DMS153 treated with DMSO at 0.1 percent for 48 hours (cell line): ENCODE results near the gene SYNGR1.
"Not testable (repeated sequence)": the region's sequence is repeated elsewhere in the genome, so short reads cannot be mapped to it uniquely, and the experiment has no call there.

Source experiments
- DNase-seq: peaks from one replicate; lab custom pipeline; 2025; ENCODE audit not compliant: unreplicated experiment; lab: John Stamatoyannopoulos, UW

The SYNGR1 gene

GRCh38 chr22:39316440-39317083 lies 33.2 kb upstream of the SYNGR1 start:
- peak; percentile 37 for DNase-seq

GRCh38 chr22:39317084-39317774 lies 32.6 kb upstream of the SYNGR1 start:
- DNase-seq = no peak

GRCh38 chr22:39317775-39318506 lies 31.9 kb upstream of the SYNGR1 start:
- no peak for DNase-seq

DNA sequence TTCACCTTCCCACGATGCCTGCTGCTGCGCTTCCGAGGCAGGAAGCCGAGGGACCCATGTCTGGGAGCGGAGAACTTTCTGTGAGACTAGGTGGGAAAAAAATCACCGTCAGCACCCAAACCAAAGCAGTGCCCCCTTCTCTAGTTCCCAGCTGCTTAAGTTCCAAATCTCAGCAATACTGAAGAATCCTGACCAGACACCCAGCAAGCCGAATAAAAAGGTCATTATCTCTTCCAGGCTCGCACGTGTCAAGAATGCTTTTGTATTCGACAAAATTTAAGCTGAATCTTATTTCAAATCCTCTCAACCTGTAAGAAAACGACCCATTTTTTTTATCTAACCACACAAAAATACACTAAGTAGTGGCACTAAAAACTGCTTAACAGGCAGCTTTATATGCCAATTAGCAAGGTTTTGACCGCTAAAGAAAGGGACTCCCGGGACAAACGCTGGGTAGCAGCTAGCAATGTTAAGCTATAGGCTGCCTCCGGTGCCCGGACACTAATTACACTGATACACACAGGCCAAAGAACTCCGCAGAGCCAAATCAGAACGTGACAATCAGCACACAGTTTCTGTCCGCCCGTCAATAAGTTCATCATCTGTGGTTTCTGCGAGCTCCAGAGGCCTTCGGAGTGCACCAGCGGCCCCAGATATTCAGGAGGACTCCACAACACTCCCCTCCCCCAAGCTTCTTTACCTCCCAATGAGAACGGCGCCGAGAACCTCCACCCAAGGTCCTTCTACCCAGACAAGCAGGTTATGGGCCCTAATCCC lies 31.1 kb upstream of the SYNGR1 start:
- DNase-seq = no peak

DNA sequence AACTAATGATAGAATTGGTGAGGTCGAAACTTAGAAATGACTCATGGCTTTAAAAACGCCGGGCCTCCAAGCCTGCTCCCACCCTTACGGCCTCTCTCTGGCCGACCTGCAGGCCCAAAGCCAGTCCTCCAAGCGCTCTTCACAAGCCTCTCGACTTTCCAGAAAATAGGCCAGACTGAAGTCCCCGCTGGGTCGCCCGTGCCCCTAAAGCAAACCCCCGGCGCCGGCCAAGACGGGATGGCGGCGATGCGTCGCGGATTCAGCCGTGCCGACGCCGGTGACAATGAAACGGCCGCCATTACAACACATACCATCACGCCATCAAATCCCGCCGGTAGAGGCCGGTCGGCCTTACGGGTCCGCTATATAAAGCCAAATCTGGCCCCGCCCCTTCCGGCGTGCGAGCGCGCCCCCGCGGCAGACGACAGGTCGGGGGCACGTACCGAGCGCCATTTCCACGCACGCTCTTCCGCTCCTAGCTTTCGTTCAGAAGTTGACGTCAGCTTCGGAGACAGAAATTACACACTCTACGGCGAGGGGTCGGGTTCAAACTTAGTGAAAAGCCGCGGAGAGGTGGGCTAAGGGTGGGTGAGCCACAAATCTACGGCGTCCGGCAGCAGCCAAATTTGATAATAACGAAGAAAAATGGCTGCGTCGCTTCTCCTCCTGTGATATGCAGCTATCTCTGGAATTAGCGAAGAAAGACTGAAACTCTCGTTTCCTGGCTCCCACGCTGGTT lies 30.3 kb upstream of the SYNGR1 start, which contains the start of gene RPL3:
RPL3 (minus strand) TSS at position 340 of the 739 bp plus-strand sequence; CDS start at position 314, 26 bp downstream.
- peak; percentile 90 for DNase-seq

GRCh38 chr22:39320616-39321029 lies 29.2 kb upstream of the SYNGR1 start:
- not testable (repeated sequence) for DNase-seq

DNA sequence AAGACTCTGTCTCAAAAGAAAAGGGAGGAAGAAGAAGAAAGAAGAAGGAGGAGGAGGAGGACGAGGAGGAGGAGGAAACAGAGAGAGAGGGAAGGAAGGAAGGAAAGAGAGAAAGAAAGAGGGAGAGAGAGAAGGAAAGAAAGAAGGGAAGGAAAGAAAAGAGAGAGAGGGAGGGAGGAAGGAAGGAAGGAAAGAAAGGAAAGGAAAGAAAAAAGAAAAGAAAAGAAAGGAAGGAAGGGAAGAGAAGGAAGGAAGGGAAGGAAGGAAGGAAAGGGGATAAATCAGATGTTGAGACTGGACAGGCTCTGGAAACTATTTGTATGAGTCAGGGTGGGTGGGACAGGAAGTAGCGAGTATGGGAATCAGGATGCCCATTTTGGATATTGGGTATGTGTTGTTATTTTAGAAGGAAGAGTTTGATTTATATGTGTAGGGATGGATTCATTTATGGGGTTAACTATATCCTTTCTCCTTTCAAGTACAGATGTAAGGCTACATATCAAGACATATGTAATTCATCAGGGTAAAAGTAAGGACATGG lies 24.3 kb upstream of the SYNGR1 start:
- no peak for DNase-seq

GRCh38 chr22:39327995-39328754 lies 21.6 kb upstream of the SYNGR1 start:
- DNase-seq = no peak

DNA sequence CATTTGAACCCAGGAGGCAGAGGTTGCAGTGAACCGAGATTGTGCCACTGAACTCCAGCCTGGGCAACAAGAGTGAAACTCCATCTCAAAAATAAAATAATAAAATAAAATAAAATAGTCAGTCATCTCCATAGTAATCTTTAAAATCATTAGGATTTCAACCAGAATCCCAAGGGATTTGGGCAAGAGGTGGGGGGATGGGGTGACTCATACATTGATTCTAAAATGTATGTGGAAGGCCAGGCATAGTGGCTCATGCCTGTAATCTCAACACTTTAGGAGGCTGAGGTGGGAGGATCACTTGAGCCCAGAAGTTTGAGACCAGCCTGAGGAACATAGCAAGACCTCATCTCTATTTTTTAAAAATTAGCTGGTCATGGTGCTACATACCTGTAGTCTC lies 19.2 kb upstream of the SYNGR1 start:
- not testable (repeated sequence) for DNase-seq

GRCh38 chr22:39332441-39333064 lies 17.2 kb upstream of the SYNGR1 start:
- DNase-seq = no peak

DNA sequence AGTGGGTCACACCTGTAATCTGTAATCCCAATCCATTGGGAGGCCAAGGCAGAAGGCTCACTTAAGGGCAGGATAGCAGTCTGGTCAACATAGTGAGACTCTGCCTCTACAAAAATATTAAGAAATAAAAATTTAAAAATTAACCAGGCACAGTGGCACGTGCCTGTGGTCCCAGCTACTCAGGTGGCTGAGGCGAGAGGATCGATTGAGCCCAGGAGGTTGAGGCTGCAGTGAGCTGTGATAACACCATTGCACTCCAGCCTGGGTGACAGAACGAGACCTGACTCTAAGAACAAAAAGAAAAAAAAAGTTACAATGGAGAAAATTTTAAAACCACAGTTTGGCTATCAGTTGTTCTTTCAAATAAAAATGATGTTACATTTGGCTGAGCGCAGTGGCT lies 13.4 kb upstream of the SYNGR1 start:
- DNase-seq = no peak

DNA sequence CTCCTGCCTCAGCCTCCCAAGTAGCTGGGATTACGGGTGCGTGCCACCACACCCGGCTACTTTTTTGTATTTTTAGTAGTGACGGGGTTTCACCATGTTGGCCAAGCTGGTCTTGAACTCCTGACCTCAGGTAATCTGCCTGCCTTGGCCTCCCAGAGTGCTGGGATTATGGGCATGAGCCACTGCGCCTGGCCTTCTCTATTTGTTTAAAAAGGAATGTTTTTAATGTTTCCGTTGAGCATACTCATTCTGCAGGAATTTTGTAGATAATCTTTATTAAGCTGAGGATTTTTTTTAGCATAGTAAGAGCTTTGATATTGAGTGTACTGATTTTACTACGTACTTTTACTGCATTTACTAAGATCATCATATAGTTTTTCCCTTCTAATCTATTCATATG lies 10.0 kb upstream of the SYNGR1 start:
- not testable (repeated sequence) for DNase-seq

DNA sequence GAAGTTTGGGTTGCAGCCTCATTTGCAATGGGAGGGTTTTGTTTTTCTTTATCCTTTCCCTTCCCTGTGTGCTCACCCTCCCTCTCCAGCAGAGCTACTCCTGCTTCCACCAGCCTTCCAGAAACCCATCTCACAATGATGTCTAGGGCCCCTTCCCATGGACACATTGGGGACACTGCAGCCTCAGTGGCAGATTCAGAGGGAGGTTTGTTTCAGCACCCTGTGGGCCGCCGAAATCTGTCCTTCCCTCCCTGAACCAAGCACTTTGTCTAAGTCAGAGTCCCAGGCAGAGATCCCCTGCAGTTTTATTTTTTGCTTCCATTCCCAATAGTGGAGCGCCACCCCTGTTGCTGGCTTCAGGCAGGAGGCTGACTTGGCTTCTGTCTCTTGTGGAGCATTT lies 8.6 kb upstream of the SYNGR1 start:
- no peak for DNase-seq

DNA sequence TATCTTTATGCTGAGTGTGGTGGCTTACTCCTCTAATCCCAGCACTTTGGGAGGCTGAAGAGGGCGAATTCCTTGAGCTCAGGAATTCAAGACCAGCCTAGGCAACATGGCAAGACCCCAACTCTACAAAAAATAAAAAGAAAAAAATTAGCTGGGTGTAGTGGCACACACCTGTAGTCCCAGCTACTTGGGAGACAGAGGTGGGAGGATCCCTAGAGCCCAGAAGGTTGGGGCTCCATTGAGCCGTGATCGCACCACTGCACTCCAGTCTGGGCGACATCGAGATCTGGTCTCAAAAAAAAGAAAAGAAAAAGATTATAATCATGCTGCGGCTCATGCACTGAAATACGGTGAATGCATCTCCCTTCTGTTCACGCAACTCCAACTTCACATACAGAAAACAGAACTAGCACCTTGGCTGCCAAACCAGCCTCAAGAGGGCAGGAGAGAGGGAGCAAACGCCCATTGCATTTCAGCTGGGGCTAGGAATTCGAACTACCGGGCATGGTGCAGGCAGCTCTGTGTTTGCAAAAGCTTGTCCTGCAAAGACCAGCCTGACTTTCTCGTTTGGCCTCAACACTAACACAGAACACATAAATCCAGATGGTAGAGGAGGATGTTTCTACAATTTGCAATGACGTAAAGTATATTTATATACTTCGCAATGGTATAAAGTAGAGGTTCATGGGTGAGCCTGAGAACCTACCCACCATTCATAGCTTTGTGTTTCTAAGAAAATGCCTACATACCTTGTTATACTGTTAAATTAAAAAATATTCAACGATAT lies 6.3 kb upstream of the SYNGR1 start:
- DNase-seq = peak; percentile 62

- no peak for DNase-seq
Measured at GRCh38 chr22:39344046-39344390, 5.8 kb upstream of the SYNGR1 start.

DNA sequence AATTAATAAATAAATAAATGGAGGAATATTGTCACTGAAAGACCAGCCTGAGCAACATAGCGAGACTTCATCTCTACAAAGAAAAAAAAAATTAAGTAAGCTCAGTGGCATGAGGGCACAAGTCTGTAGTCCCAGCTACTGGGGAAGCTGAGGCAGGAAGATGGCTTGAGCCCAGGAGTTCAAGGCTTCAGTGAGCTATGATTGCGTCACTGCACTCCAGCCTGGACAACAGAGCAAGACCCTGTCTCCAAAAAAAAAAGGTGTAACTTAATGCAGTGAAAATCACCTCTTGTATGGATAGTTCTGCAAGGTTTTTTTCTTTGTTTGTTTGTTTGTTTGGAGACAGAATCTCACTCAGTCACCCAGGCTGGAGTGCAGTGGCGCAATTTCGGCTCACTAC lies 4.6 kb upstream of the SYNGR1 start:
- no peak for DNase-seq

GRCh38 chr22:39348909-39349505 lies 784 bp upstream of the SYNGR1 start:
- no peak for DNase-seq

DNA sequence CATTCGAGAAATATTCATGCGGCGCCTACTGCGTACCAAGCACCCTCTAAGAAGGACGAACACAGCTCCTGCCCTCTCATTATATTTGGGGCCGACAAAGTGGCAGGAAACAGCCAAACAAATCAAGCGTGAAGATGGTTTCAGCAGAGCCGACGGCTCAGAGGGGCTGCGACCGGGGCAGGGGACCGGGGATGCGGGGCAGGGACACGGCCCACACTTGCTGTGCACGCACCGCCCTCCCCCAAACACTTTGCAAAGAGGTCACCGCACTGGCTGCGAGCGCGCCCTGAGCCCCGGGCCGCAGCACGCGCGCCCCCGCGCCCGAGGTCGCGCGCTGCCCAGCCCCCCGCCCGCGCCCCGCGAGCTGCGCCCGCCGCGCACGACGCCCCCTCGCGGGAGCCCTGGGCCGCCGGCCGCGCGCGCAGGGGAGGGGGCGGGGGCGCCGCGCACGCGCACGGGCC lies 255 bp upstream of the SYNGR1 start:
- DNase-seq = no peak
